Inflammatory macrophage (primary cell): ENCODE data around the gene FGFRL1.

Experiments
- DNase-seq, 2 donors: peaks; one replicate each; pipeline ENCODE4 v3.0.0-alpha.2; 2020 to 2022

FGFRL1 gene

DNA sequence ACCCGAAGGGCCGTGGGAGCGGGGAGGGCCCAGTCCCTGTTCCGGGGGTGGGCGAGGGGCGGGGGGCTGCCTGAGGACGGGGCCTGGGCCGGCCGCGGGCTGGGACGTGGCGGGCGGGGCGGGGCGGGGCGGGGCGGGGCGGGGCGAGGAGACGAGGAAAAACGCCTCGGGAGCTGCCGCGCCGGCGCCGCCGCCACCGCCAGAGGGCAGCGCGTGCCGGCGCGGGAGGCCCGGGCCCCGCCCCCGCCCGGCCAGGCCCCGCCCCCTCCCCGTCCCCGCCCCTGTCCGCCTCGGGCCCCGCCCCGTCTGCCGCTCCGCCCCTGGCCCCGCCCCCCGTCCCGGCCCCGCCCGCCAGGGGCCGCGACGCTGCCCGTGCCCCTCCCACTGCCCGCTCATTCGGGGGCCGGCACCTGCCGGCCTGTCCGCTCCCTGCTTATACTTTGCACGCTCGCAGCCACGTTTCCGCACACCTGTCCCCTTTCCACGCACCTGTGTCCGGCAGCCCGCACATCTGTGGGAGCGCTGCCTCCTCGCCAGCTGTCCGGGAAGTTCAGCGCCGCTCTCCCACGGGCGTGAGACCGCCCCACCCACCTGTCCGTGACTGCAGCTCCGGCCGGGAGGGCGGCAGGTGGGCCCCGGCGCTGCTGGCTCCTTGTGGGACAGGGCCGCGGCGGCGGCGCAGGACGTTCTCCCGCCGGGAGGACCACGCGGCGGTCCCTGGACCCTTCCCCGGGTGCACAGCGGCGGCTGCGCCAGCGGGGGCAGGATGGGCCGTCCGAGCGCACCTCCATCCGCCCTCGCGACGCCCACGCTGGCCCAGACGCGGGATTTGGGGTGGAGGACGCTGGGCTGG is 1.7 kb upstream of the FGFRL1 start:
- DNase-seq: peak; percentile 53 to 77

DNA sequence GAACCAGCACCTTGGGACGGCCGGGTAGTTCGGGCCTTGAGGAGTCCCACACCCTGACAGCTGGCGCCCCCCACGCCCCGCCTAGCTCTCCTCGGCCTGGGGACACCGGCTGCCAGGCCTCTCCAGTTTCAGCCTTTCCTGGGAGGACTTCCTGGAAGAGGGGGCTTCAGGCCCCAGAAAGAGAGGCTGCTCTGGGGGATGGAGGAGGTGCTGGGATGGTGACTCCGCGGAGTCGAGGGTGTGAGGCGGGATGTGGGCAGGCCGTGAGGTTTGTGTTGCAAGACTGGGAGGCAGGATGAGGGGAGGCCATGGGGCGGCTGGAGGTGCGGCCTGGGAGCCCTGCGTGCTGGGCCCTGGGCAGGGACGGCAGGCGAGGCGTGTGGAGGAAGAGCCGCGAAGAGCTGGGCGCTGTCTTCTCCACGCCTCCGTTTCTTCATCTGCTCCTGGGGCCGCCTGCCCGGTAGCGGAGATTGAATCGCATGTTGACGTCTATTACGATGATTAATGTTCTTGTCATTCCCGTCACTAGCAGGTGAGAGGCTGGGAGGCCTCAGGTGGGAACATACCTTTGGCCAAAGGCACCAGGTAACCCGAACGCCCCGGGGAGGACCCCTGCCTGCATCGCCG is 918 bp upstream of the FGFRL1 start:
- DNase-seq: peak; percentile 86 to 91

DNA sequence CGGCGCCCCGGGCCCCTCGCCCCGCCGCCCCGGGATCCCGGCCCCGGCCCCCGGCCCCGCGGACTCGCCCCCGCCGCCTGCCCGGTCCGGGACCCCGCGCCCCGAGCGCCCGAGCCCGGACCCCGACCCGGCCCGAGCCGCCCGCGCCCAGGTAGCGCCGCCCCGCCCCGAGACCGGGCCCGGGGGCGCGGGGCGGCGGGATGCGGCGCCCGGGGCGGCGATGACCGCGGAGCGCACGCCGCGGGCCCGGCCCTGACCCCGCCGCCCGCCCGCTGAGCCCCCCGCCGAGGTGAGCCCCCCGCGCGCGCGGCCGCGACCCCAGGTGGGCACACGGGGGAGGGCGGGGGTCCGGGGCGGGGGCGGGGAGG is 224 bp downstream of the FGFRL1 start:
- DNase-seq: no peak

DNA sequence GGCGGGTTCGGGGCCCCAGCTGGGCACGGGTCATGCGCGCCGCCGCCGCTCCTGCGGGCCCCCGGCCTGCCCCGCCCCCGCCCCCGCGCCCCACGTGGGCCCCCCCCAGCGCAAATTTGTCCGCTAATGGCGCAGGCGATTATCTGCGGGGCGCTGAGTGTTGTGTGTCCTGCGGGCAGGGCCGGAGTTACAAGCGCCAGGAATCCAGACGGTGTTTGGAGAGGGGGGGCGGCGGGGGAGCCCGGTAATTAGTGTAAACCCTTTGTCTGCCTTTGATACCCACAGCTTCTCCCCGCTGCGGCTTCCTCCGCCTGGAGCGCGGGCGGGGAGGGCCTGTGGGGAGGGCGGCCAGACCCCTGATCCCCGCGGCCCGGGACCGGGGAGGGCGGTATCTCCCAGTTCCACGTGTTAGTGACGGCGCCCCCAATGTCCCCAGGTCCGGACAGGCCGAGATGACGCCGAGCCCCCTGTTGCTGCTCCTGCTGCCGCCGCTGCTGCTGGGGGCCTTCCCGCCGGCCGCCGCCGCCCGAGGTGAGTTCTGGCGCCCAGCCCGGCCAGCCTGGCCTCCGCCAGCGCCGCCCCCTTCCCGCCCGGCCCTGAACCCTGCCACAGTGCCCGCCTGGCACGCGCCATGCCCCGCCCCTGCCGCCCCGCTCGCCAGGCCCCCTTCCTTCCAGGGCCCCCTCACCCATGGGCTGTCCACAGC is 761 bp downstream of the FGFRL1 start:
- no peak for DNase-seq

DNA sequence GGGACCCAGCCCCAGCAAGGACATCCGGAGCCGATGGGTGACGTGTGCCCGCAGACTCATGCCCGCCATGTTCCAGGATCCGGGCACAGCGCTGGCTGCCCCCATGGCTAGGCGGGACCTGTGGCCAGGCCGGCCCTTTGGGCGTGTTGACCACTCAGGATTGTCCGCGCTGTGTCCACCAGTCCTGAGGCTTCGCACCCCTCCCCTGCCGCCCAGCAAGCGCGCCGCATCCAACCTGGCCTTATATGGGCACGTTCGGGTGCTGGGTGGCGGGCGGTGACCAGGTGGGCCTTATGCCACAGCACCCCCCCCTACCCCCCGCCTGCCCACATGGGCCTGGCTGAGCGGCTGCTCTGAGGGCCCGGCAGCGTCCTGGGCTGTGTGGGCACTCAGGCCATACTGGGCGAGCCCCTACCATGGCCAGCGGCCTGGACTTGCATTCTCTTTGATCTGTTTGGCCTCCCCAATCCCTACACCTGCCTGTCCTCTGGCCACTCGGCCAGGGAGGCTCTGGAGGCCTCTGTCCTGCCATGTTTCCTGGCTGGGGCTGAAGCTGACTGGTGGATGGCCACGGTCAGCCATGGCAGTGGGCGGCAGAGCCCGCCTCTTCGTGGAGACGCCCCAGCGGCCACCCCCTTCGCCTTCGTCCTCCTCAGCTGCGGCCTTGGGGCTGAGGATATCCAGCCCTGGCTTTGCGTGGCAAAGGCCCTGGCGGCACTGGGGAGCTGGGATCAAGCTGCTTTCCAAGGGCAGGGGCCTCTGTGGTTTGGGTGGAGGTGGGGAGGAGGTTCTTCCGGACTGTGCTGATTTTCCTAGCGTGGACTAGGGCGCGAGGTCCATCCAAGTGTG is 2.0 kb downstream of the FGFRL1 start:
- DNase-seq: no peak

DNA sequence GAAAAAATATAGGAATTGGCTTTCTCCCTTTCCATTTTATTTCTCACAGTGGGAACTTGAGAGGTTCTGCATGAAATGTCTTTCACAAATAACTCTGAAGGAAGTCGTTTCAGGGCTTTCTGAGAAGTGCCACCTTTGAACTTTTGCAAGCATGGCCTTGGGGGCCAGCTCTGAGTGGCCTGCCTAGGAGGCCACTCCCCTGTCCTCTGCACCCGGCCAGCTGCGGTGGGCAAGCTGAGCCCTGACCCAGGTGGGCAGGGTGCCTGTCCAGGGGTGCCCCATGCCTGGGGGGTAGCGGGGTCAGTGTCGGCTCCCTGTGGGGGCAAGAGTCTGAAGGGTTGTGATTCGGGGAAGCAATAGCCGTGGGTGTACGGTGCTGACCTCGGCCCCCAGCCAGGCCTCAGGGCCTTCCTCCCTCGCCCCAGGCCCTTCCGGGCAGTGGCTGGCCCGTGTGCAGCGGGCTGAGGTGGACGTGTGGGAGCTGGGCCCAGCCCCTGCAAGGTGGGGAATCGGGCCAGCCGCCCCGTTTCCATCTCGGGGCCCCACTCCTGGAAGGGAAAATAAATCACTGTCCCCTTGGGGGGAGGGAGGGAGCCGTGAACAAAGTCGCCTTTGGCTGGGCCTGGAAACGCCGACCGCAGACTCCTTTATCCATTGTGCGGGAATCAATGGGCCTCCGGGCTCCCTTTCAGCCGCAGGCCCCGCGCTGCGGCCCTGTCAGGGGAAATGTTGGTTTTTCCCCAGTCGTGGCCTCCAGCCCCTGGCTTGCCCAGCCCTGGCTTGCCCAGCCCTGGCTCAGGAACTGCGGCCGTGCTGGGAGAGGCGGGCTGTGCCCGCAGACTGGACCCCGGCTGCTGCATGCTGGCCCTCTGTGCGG is 3.1 kb downstream of the FGFRL1 start:
- DNase-seq: peak; percentile 54 to 61

DNA sequence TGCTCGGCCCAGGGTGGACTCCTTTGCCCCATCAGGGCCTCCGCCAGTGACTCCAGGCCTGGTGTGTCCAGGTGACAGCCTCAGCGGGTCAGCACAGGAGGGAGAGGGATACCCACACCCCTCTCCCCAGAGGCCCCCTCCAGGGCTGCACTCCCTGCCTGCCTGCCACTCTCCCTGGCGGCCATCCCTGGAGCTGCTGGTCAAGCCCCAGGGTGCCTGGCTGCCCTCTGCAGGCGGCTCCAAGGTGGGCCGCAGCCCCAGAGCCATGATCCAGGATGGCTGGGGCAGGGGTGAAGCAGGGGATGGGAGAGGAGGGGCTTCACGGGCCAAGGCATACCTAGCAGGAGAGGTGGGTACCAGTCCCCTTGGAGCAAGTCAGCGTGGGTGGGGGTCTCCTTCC is 3.8 kb downstream of the FGFRL1 start:
- DNase-seq: no peak

DNA sequence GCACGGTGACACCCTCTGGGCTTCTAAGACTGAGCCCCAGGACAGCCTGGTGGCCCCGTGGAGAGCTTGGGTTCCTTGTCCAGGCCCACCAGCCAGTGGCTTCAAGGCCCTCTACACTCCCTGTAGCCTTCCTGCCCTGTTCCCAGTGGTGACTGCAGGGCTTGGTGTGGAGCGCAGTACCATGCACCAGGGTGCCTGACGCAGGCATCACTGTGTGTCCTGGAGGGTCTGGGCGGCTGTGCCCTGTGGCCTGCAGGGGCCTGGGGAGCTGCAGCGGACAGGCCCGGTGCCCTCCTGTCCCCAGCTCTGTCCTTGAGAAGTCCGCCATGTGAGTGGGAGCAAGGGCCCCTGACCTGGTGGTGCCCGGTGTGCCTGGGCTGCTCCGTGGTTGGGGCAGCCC is 4.3 kb downstream of the FGFRL1 start:
- DNase-seq: no peak

DNA sequence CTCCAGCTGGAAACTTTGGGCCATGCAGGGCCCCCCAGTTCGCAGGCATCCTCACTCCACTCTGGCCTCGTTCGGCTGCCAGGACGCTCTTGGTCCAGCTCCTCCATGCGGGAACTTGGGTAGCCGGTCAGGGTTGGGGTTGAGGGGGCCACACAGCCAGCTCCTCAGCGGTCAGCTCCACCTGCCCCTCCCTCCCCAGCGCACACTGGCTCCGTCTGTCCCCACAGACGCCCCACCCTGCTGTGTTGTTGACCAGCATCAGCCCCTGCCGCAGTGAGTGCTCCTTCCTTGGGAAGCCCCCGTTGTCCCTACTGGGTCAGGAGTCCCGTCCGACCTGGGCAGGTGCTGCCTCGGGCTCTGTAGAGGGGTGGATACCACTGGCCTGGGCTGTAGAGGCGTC is 5.8 kb downstream of the FGFRL1 start:
- DNase-seq: no peak

DNA sequence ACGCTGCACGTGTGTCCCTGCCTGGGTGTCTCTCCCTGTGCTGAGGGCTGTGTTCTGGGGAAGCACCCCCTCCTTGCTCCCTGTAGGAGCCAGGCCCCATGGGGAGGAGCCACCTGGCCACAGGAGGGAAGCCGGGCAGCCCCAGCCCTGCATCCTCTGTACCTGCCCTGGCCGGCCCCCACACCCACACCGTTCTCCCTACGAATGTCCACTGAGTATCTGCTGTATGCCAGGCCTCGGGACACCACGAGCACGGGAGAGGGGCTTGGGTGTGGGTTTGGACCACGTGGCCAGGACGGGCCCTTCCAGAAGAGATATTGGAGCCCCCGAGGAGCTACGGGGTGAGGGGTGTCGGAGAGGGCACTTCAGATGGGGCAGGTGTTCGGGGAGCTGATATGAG is 6.3 kb downstream of the FGFRL1 start:
- DNase-seq: no peak

DNA sequence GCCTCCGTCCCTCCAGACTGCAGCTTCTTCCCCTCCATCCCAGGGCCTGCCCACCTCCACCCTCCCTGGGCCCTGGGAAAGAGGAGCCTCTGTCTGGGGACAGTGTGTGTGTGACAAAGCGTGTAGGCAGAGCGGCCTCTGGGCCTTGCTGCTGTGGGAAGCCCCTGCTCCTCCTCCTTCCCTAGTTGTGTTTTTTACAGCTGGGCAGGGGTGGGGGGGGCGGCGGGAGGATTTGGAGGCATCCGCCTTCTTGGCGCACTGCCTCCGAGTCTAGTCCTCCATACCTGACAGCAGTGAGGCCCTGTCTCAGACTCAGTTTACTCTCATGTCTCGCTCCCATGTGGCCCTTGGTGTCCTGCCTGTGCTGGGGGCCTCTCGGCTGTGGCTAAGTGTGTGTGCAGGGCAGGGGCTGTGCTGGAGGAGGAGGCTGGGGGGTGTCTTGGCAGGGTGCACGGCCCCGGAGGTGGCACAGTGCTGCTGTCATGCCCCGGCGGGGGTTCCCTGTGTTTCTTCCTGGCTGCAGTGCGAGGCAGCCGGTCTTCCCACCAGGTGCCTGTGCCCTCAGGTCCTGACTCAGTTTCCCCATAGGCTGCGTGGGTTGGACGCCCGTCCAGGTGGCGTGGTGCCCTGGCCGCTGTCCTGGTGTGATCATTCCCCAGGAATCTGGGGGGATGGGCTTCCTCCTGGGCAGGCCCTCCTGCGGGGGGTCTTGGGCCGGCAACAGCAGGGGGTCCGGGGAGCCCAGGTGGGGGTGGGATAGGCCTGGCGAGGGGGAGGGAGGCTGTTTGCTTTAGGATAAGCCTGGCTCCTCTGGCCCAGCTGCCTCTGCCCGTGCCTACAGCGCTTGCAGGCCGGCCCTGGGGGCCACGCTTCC is 7.0 kb downstream of the FGFRL1 start:
- DNase-seq: peak in 1 of 2 donors; percentile 26

DNA sequence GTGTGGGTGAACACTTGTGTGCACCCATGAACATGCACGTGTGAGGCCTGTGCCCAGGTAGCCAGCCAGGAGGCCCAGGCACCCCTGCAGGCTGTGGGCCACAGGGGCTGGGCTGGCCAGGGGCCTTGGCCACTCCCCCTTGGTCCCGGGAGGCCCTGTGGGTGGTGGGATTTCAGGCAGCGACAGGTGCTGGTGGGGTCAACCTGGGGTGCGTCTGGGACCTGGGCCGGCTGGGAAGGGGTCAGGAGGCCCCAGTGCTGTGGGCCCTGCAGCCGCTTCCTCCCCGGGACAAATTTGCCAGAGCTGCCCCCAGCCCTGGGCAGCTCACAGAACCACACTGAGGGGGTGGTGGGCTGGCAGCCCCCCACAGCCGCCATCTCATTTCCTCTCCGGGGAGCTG is 7.9 kb downstream of the FGFRL1 start:
- DNase-seq: no peak

DNA sequence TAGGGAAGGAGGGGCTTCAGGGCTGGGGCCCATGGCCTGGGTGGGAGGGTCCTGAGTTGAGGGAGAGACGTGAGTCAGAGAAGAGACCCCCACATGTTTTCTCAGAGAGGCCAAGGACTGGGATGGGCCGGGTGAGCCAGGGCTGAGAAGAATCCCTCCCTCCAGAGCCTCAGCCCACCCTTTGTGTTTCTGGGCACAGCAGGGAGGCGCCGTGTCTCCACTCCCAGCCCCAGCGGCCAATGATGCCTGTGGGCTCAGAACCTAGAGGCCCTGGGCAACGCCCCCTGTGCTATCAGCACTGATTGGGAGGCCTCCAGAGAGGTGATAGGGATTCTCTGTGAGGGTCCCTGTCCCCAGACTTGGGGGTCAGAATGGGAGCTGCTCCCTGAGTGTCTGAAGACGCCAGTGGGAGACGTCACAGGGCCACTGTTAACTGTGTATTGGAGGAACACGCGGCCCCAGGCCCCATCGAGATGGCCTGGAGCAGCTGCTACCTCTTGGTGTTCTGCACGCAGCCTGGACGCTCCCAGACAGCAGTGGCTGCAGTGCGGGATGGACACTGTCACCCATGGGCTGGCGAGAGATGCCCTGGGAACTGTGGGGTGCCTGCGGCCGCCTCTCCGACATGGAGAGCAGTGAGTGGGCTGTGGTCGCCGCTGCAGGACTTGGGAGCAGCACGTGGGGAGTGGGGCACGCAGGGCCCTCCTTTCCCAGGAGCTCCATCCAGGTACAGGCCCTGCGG is 8.5 kb downstream of the FGFRL1 start:
- no peak for DNase-seq

DNA sequence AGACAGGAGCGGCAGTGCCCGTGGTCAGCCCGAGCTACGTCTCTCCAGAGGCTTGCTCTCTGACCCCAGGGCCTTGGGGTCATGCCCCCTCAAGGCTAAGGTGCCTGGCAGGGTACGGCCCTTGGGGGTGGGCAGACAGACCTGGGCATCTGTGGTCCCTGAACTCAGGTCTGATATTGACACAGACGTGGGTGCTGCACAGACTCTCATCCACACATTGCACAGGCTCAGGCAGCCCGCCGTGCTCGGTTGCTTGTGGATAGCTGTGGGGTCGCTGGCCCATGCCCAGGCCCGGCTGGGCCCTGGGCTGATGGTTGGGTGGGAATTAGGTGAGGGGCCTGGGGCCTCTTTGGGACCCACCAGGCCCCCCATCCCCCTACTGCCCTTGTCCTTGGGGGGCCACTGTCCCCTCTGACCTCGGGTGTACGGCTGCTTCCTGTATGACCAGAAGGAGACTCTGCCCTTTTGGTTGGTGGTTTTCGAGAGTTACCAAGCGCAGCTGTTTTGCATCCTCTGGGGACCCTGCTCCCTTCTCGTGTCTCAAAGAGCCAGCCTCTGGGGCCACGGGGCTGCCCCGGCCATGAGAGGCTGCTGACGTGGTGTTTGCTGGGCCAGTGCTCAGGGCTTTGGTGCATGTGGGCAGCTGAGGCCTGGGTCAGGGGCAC is 10.1 kb downstream of the FGFRL1 start:
- DNase-seq: no peak

DNA sequence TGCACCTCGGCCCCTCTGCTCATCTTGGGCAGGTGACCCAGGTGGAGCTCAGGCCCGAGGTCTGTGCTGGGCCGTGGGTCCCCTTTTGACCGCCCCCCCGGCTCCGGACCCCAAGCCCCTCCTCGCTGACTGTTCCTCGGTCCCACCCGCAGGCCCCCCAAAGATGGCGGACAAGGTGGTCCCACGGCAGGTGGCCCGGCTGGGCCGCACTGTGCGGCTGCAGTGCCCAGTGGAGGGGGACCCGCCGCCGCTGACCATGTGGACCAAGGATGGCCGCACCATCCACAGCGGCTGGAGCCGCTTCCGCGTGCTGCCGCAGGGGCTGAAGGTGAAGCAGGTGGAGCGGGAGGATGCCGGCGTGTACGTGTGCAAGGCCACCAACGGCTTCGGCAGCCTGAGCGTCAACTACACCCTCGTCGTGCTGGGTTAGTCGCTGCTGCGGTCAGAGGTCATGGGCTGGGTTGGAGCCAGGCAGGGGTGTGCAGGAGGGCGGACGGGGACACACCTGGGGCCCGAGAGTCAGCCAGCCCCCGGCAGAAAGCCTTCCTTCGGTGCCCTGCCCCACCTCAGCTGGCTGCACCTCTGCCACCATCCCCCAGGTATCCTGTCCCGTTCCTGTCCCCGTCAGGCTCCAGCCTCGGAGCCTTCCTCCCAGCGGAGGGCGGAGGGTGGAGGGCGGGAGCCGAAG is 10.8 kb downstream of the FGFRL1 start:
- no peak for DNase-seq

DNA sequence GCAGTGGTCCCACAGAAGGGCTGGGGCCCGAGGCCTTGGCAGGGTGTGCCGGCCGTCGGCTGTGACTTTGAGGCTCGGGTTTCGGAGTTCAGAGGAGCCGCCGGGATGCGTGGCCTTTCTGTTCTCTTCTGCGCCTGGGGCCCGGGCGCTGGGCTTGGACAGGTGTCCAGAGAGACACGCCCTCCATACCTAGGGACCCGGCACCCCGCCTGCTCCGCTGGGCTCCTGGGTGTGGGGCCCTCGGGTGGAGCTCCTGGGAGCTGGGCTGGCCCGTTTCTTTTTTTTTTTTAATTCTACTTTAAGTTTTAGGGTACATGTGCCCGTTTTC is 11.3 kb downstream of the FGFRL1 start:
- no peak for DNase-seq

DNA sequence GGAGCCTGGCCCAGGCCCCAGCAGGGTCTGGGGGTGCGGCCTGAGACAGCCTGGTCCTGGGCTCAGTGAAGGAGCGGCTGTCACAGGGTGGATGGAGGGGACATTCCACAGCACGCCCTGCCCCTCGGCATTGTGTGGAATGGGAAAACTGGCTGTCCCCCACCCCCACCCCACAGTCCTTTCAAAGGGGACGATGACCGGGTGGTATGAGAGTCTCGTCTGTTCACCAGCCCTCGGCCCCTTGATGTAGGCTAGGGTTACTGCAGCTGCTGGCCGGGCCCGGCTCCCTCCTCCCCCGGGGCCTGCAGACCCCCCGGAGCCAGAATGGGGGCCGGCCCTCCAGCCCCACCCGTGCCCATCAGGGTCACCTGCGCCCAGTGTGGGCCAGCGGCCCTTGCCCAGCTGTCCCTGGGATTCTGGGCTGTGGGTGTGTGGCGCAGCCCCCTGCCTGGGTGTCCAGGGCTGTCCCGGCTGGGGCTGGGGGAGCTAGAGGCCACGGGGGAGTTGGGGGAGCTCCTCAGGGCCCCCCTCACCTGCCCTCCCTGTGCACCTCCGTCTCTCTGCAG is 11.7 kb downstream of the FGFRL1 start:
- DNase-seq: no peak

DNA sequence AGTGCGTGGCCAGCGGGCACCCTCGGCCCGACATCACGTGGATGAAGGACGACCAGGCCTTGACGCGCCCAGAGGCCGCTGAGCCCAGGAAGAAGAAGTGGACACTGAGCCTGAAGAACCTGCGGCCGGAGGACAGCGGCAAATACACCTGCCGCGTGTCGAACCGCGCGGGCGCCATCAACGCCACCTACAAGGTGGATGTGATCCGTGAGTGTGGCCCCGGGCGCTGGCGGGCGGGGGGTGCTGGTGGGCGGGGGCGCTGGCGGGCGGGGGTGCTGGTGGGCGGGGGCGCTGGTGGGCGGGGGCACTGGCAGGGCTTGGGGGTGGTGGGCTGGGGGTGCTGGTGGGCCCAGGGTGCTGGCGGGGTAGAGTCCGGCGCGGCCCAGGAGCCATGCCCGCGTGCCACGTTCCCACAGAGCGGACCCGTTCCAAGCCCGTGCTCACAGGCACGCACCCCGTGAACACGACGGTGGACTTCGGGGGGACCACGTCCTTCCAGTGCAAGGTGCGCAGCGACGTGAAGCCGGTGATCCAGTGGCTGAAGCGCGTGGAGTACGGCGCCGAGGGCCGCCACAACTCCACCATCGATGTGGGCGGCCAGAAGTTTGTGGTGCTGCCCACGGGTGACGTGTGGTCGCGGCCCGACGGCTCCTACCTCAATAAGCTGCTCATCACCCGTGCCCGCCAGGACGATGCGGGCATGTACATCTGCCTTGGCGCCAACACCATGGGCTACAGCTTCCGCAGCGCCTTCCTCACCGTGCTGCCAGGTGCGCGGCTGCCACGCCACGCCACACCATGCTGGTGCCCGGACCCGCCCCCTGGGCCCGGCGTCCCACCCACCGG is 12.7 kb downstream of the FGFRL1 start:
- DNase-seq: no peak
